HepG2 (cell line): ENCODE measurements around the gene TMEM134. TPM values are rescaled to one million over a fixed set of nuclear protein-coding genes. Genes with fewer than 3 reads are reported as not detected.

ENCODE experiments used
- AGO1 ChIP-seq: fragments of 200-400 bp; formaldehyde crosslinking; IDR thresholded peaks from 2 replicates; pipeline ENCODE4 v1.6.1; 2017; ENCODE audit warnings: mild to moderate bottlenecking, low read depth, low read length, moderate library complexity; ENCODE audit not compliant: poor library complexity, severe bottlenecking
- CEBPB ChIP-seq: IDR thresholded peaks from 2 replicates; pipeline ENCODE4 v1.6.1; 2011; ENCODE audit warnings: low read depth, low read length, improper control_type of control experiment, borderline replicate concordance
- ELF4 ChIP-seq: sonication (generic); formaldehyde crosslinking; IDR thresholded peaks from 2 replicates; pipeline ENCODE4 v1.5.0; 2020; ENCODE audit warnings: missing genetic modification reagents, mild to moderate bottlenecking, moderate library complexity, borderline replicate concordance
- HIVEP1 ChIP-seq: sonication (generic); formaldehyde crosslinking; IDR thresholded peaks from 2 replicates; pipeline ENCODE4 v1.4.0; 2020; ENCODE audit warnings: mild to moderate bottlenecking, missing genetic modification reagents
- KDM5A ChIP-seq: fragments of 200-600 bp; sonication (generic); IDR thresholded peaks from 2 replicates; pipeline ENCODE4 v1.7.0; 2018; ENCODE audit warnings: antibody characterized with exemption, mild to moderate bottlenecking, low read length, borderline replicate concordance
- NBN ChIP-seq: fragments of 450-650 bp; conservative IDR thresholded peaks from 2 replicates; pipeline ENCODE4 v1.6.1; 2017
- NFAT5 ChIP-seq: sonication (generic); formaldehyde crosslinking; IDR thresholded peaks from 2 replicates; pipeline ENCODE4 v1.4.0; 2020; ENCODE audit warnings: missing genetic modification reagents
- NKX3-1 ChIP-seq: sonication (generic); formaldehyde crosslinking; IDR thresholded peaks from 2 replicates; pipeline ENCODE4 v1.5.0; 2020; ENCODE audit warnings: missing genetic modification reagents
- SMAD9 ChIP-seq: sonication (generic); formaldehyde crosslinking; IDR thresholded peaks from 2 replicates; pipeline ENCODE4 v1.5.1; 2020; ENCODE audit warnings: mild to moderate bottlenecking, missing genetic modification reagents
- SRF ChIP-seq: IDR thresholded peaks from 2 replicates; pipeline ENCODE4 v1.6.1; 2011; ENCODE audit warnings: mild to moderate bottlenecking, low read depth, low read length, moderate library complexity
- STAT5B ChIP-seq: sonication (generic); formaldehyde crosslinking; IDR thresholded peaks from 2 replicates; pipeline ENCODE4 v1.4.0; 2020; ENCODE audit warnings: missing genetic modification reagents
- TSC22D2 ChIP-seq: sonication (generic); formaldehyde crosslinking; IDR thresholded peaks from 2 replicates; pipeline ENCODE4 v1.5.1; 2020; ENCODE audit warnings: missing genetic modification reagents, mild to moderate bottlenecking, borderline replicate concordance
- ZBTB33 ChIP-seq: sonication (generic); formaldehyde crosslinking; IDR thresholded peaks from 2 replicates; pipeline ENCODE4 v1.4.0; 2020; ENCODE audit warnings: missing genetic modification reagents
- ZNF552 ChIP-seq: sonication (generic); formaldehyde crosslinking; IDR thresholded peaks from 2 replicates; pipeline ENCODE4 v1.9.0; 2022; ENCODE audit warnings: missing genetic modification reagents, mild to moderate bottlenecking, borderline replicate concordance
- polyA plus RNA-seq, 8 experiments: library from polyadenylated mRNA; depleted of rRNA in 3 of 8; stranded (reverse) in 7 of 8; unstranded in 1 of 8; fragments of >200 nt; fragmentation: Illumina TruSeq in 4 of 8; extraction: Trizol in 4 of 8; gene quantifications; 2 replicates each; pipeline versions ENCODE4 v1.2.1 to v1.2.3, GENCODE V29; 2011 to 2016; ENCODE audit warnings: low read depth in 4 of 8, missing spikeins in 1 of 8, mixed read lengths in 1 of 8; ENCODE audit not compliant: insufficient read depth in 1 of 8
- total RNA-seq, 5 experiments: library from RNA; depleted of rRNA; stranded (reverse); fragments of >200 nt; fragmentation: Illumina TruSeq; extraction: Trizol; gene quantifications; 2 replicates each; pipeline ENCODE4 v1.2.3, GENCODE V29; 2016; ENCODE audit warnings: low read depth in 1 of 5
- TF ChIP-seq, protein P1 (sequence below): IDR thresholded peaks from 2 replicates; pipeline ENCODE4 v1.6.1; 2016; ENCODE audit warnings: missing biosample characterization, missing genetic modification reagents, low read depth
- TF ChIP-seq, protein P2 (sequence below): sonication (generic); formaldehyde crosslinking; IDR thresholded peaks from 2 replicates; pipeline ENCODE4 v1.5.1; 2020; ENCODE audit warnings: missing genetic modification reagents, mild to moderate bottlenecking, borderline replicate concordance
- TF ChIP-seq, protein P3 (sequence below): sonication (generic); formaldehyde crosslinking; IDR thresholded peaks from 2 replicates; pipeline ENCODE4 v1.8.1; 2023; ENCODE audit warnings: missing genetic modification reagents, mild to moderate bottlenecking, borderline replicate concordance

The TMEM134 gene
- total and polyA plus RNA-seq, 2 of the 13 experiments (the other 11 are each of a cell fraction or from before 2014, with no cell fraction given): 6.9 to 26.9 TPM

DNA sequence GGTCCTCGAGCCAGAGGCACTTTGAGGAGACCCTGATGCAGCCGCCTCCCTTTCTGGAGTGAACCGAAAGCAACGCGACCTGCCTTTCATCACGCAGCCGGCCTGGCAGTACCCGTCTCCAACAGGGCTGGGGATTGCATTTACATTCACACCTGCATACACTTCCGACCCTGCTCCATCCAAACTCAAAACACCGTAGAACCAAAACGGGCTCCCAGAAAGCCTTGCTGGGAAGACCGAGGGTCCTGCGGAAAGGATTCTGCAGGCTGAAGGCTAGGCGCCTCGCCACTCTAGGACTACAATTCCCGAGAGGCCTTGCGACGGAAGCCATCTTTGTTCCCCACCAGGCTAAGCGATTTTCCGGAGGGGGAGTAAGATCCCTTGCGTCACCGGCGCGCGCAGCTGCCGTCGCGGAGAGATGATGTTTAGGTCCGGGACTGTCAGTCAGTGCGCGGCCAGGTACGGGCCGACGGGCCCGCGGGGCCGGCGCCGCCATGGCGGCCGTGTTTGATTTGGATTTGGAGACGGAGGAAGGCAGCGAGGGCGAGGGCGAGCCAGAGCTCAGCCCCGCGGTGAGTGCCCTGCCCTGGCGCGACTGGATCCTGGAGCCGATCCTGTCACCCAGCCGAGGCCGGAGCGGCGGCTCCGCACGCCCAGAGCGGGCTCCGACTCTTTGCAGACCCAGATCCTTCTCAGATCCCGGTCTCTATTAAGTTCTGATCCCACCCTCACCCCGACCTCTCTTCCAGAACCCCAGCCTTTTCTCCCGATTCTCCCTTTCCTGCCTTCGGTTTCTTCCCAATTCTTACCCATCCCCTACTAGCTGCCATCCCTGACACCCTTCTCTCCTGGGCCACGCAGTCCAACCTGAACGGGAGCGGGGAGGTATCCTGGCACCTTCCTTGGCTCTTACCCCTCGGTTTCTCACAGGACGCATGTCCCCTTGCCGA, 40.7 kb downstream of the TMEM134 start, which contains the start of gene RPS6KB2 (continued):
- TF ChIP-seq NFAT5 (CRISPR knock-in tag) (no peak; the same call in 1 of the 2 replicates), NKX3-1 (CRISPR knock-in tag) (peak; percentile 81), SRF (peak; percentile 85), AGO1 (peak; percentile 19), ZBTB33 (0 out of 2 replicates have a peak, but pooled peaks have one; percentile 36), ELF4 (0 out of 2 replicates have a peak, but pooled peaks have one; percentile 35), CEBPB (peak; percentile 86), STAT5B (CRISPR knock-in tag) (0 out of 2 replicates have a peak, but pooled peaks have one; percentile 39), SMAD9 (CRISPR knock-in tag) (no peak), NBN (no peak), HIVEP1 (no peak), TSC22D2 (CRISPR knock-in tag) (0 out of 2 replicates have a peak, but pooled peaks have one; percentile 34), KDM5A (peak; percentile 96), ZNF552 (CRISPR knock-in tag) (no peak)
- TF ChIP-seq, protein P1, sequence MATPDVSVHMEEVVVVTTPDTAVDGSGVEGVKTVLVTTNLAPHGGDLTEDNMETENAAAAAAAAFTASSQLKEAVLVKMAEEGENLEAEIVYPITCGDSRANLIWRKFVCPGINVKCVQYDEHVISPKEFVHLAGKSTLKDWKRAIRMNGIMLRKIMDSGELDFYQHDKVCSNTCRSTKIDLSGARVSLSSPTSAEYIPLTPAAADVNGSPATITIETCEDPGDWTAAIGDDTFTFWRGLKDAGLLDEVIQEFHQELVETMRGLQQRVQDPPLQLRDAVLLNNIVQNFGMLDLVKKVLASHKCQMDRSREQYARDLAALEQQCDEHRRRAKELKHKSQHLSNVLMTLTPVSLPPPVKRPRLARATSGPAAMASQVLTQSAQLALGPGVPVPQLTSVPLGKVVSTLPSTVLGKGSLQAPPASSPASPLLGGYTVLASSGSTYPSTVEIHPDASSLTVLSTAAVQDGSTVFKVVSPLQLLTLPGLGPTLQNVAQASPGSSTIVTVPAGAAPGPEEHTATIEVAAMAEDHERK (CRISPR knock-in tag): peak; percentile 58; the same call in 1 of the 2 replicates
- TF ChIP-seq, protein P2, sequence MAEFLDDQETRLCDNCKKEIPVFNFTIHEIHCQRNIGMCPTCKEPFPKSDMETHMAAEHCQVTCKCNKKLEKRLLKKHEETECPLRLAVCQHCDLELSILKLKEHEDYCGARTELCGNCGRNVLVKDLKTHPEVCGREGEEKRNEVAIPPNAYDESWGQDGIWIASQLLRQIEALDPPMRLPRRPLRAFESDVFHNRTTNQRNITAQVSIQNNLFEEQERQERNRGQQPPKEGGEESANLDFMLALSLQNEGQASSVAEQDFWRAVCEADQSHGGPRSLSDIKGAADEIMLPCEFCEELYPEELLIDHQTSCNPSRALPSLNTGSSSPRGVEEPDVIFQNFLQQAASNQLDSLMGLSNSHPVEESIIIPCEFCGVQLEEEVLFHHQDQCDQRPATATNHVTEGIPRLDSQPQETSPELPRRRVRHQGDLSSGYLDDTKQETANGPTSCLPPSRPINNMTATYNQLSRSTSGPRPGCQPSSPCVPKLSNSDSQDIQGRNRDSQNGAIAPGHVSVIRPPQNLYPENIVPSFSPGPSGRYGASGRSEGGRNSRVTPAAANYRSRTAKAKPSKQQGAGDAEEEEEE (CRISPR knock-in tag): no peak
- TF ChIP-seq, protein P3, sequence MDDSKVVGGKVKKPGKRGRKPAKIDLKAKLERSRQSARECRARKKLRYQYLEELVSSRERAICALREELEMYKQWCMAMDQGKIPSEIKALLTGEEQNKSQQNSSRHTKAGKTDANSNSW: no peak
